Esophagus (tissue), 2 donors: Measurements from ENCODE around the gene CDK14. TPM values are rescaled to one million over a fixed set of nuclear protein-coding genes. Genes with fewer than 3 reads are reported as not detected.
"Not testable (repeated sequence)": the region's sequence is repeated elsewhere in the genome, so short reads cannot be mapped to it uniquely, and the experiment has no call there.

Source experiments
- H3K27ac ChIP-seq, 2 donors: one replicate each; pipeline ENCODE4 v1.5.1; 2013; ENCODE audit warnings: low read depth in 2 of 2, mild to moderate bottlenecking in 2 of 2, inconsistent platforms in 1 of 2, low read length in 1 of 2, moderate library complexity in 1 of 2
- H3K27me3 ChIP-seq, 2 donors: one replicate each; pipeline ENCODE4 v1.6.1; 2013; ENCODE audit warnings: low read length in 2 of 2, control low read depth in 1 of 2, mild to moderate bottlenecking in 1 of 2; ENCODE audit not compliant: insufficient read depth in 2 of 2, control insufficient read depth in 1 of 2
- H3K36me3 ChIP-seq, 2 donors: one replicate each; pipeline ENCODE4 v1.6.1; 2013; ENCODE audit warnings: low read length in 1 of 2; ENCODE audit not compliant: control insufficient read depth in 2 of 2, insufficient read depth in 2 of 2
- H3K4me1 ChIP-seq, 2 donors: one replicate each; pipeline ENCODE4 v1.6.1; 2013; ENCODE audit warnings: low read length in 1 of 2; ENCODE audit not compliant: control insufficient read depth in 2 of 2, insufficient read depth in 2 of 2
- H3K4me3 ChIP-seq, 2 donors: one replicate each; pipeline ENCODE4 v1.5.1; 2013; ENCODE audit warnings: low read length in 2 of 2, mild to moderate bottlenecking in 2 of 2, low read depth in 1 of 2, moderate library complexity in 1 of 2
- H3K9me3 ChIP-seq, 2 donors: one replicate each; pipeline ENCODE4 v1.6.1; 2013; ENCODE audit warnings: mild to moderate bottlenecking in 2 of 2, low read depth in 1 of 2, low read length in 1 of 2, moderate library complexity in 1 of 2; ENCODE audit not compliant: control insufficient read depth in 2 of 2, insufficient read depth in 1 of 2
- WGBS, 2 donors: extraction: QIAGEN DNeasy Blood & Tissue Kit; methylation state at CpG; one replicate each; pipeline ENCODE4 v1.1.7; 2013; 5-methylcytosine and 5-hydroxymethylcytosine counted together
- polyA plus RNA-seq, 2 donors: library from polyadenylated mRNA; stranded (reverse); fragments of 200-250 nt; gene quantifications; one replicate each; pipeline ENCODE4 v1.2.3, GENCODE V29; 2013
- donor health status: healthy with polysubstance abuse.
- donor health status: Bipolar disorder and iron deficiency.

CDK14 gene
- polyA plus RNA-seq, 2 donors: 0.51 to 0.59 TPM

GRCh38 chr7:90735611-90736280 lies 139.6 kb downstream of the CDK14 start:
- H3K9me3 ChIP-seq, H3K27me3 ChIP-seq, H3K27ac ChIP-seq, H3K4me3 ChIP-seq, H3K36me3 ChIP-seq, H3K4me1 ChIP-seq: not testable (repeated sequence)
- WGBS, 2 donors: 91 to 92% methylated on average over 20 of the region's 20 CpGs

- peaks cover 0 to 2% of the 10 kb centered on the region in 2 donors for H3K9me3 ChIP-seq
- WGBS, 2 donors: 81 to 87% methylated on average over 2 of the region's 2 CpGs
- H3K4me1 ChIP-seq: peaks cover 0 to 1% of the 10 kb centered on the region in 2 donors
- no peaks in the 10 kb centered on the region for H3K27me3 ChIP-seq
- H3K36me3 ChIP-seq: no peaks in the 10 kb centered on the region
- no peak overlapping the region for H3K27ac ChIP-seq
- no peak overlapping the region for H3K4me3 ChIP-seq
Measured at GRCh38 chr7:90736316-90736715, 140.2 kb downstream of the CDK14 start.

DNA sequence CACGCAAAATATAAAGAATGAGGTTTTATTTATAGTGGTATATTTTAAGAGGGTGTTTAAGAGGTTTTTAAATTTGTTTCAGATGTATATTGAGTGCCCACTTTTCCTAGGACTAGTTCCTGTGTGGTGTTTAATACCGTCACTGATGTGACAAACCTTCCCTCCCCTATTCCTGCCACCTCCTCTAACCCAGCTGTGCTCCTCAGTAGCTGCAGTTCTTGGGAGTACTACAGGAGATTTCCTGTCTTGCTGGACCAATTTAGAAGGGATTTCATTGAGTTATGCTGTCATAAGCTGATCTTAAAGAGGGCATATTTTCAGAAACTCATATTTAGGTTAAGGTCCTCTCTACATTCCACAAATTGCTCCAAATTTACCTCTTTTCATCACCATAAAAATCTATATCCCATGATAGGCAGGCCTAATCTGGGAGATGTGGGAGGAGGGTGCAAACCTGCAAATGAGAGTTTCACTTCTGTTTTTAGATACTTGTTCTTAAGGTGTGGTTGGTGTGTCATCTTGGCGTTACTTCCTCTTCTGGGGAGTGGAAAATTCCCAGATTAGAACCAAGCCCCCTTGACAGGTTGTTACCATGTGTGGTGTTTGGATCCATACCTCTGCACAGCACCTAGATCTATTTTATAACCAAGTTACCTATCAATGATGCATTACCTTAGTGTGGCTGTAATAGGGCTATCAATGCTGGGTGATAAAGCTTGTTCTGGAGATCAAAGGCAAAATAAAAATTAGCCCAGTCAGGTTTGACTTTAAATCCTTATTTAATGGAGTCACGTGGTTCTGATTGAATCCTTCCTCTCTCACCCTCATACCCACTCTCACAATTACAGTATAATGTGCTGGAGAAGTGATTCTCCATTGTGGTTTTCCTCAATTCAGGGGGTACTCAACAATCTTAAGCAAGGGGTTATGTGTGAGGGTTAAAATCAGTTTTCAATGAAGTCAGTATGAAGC lies 141.1 kb downstream of the CDK14 start:
- Histone ChIP-seq H3K27ac (no peak overlapping the region), H3K36me3 (no peaks in the 10 kb centered on the region), H3K4me1 (peaks cover 0 to 1% of the 10 kb centered on the region in 2 donors), H3K4me3 (no peak overlapping the region), H3K9me3 (peaks cover 0 to 2% of the 10 kb centered on the region in 2 donors), H3K27me3 (no peaks in the 10 kb centered on the region)
- WGBS, 2 donors: 72 to 80% methylated on average over 4 of the region's 4 CpGs

DNA sequence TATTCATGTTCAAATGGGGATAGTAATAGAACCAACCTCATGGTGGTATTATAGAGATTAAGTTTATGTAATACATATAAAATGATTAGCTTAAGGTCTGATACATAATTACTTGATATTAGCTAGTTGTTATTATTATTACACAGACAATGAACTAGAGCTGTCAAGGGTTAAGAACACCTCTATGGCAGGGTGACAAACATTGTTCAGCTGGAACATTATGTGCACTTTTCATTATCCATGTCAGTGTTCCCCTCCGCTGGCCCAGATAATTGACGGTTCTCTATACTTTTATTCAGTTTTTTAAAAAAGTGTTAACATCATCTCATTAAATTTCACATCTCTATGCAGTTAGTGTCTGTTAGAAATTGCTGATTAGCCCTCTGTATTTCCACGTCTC lies 142.1 kb downstream of the CDK14 start:
- Histone ChIP-seq H3K4me3 (no peak overlapping the region), H3K4me1 (peaks cover 0 to 1% of the 10 kb centered on the region in 2 donors), H3K9me3 (peaks cover 0 to 2% of the 10 kb centered on the region in 2 donors), H3K27ac (no peak overlapping the region), H3K27me3 (no peaks in the 10 kb centered on the region), H3K36me3 (no peaks in the 10 kb centered on the region)
- 89 to 93% methylated on average over 3 of the region's 3 CpGs for WGBS, 2 donors

GRCh38 chr7:90739716-90740115 lies 143.6 kb downstream of the CDK14 start:
- Histone ChIP-seq H3K36me3 (no peaks in the 10 kb centered on the region), H3K9me3 (peaks cover 0 to 2% of the 10 kb centered on the region in 2 donors), H3K27ac (no peak overlapping the region), H3K4me1 (peaks cover 0 to 1% of the 10 kb centered on the region in 2 donors), H3K4me3 (no peak overlapping the region), H3K27me3 (no peaks in the 10 kb centered on the region)
- 81 to 86% methylated on average over 2 of the region's 2 CpGs for WGBS, 2 donors

DNA sequence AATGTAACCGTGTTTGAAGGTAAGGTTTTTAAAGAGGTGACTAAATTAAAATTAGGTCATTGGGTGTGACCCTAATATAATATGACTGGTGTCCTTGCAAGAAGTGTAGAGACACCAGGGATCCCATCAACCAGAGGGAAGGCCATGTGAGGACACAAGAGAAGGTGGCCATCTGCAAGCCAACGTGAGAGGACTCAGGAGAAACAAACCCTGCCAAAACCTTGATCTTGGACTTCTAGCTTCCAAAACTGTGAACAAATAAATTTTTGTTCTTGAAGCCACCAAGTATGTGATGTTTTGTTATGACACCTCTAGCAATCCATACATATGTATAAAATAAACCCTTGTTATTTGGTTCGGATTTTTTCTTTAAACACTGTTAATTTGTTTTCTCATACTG lies 144.3 kb downstream of the CDK14 start:
- H3K9me3 ChIP-seq: no peaks in the 10 kb centered on the region
- H3K4me3 ChIP-seq: no peak overlapping the region
- H3K27me3 ChIP-seq: no peaks in the 10 kb centered on the region
- no peaks in the 10 kb centered on the region for H3K36me3 ChIP-seq
- peaks cover 0 to 1% of the 10 kb centered on the region in 2 donors for H3K4me1 ChIP-seq
- WGBS, 2 donors: 85 to 90% methylated on average over 3 of the region's 3 CpGs
- no peak overlapping the region for H3K27ac ChIP-seq

DNA sequence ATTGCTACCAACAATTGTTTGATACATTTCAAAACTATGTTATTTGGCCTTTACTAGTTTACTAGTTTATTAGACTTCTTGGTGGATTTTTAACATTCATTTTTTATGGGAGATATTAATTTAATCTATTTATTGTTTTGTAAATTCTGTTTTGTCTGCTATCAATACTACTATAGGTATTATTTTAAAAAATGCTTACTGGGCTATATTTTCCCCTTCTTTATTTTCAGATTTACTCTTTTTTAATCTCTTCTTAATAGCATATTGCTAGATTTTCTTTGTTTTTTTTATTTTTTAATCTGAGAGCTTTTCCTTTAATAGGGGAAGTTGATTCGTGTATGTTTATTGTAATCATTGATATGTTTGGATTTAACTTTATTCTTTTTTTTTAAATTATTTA lies 147.5 kb downstream of the CDK14 start:
- no peak overlapping the region for H3K4me3 ChIP-seq
- no peaks in the 10 kb centered on the region for H3K27me3 ChIP-seq
- H3K9me3 ChIP-seq: no peaks in the 10 kb centered on the region
- 44 to 52% methylated on average over 1 of the region's 1 CpG for WGBS, 2 donors
- H3K36me3 ChIP-seq: no peaks in the 10 kb centered on the region
- H3K27ac ChIP-seq: no peak overlapping the region
- no peaks in the 10 kb centered on the region for H3K4me1 ChIP-seq

DNA sequence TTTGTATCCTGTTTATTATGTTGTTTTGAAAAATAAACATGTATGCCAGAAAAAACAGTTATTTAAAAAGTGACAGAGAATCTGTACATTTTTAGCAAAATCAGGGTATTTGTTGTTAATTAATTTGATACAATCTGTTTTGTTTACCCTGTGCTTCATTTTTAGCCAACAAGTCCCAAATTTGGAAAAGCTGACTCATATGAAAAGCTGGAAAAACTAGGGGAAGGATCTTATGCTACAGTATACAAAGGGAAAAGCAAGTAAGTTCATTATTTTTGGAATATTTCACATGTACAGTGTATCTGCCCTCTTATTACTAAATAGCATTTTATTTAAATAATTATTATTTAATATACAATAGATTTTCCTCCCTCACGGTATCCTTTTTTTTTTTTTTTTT lies 151.4 kb downstream of the CDK14 start:
- Histone ChIP-seq H3K27ac (no peak overlapping the region), H3K4me1 (peaks cover 0 to 4% of the 10 kb centered on the region in 2 donors), H3K9me3 (no peaks in the 10 kb centered on the region), H3K4me3 (no peak overlapping the region), H3K36me3 (no peaks in the 10 kb centered on the region), H3K27me3 (no peaks in the 10 kb centered on the region)
- 67 to 88% methylated on average over 1 of the region's 1 CpG for WGBS, 2 donors

DNA sequence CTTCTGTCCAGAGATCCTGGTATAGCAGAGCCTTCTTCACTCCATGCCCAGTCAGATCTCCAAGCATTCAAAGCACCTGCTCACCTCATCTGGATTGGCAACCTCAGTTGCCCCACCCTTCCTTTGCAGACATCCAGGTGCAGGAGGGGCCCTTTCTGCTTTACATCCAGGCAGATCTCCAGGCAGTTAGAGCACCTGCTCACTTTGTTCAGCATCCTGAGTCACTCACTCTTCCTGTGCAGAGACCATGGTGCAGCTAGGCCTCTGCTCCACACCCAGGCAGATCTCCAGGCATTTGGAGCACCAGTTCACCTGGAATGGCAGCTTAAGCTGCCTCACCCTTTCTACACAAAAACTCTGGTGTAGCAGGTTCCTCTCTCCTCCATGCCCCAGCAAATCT lies 153.1 kb downstream of the CDK14 start:
- Histone ChIP-seq H3K36me3 (no peaks in the 10 kb centered on the region), H3K9me3 (no peaks in the 10 kb centered on the region), H3K4me3 (no peak overlapping the region), H3K4me1 (peaks cover 0 to 4% of the 10 kb centered on the region in 2 donors), H3K27me3 (no peaks in the 10 kb centered on the region), H3K27ac (no peak overlapping the region)
